ENCODE measurements around the gene TYK2.
"Not testable (repeated sequence)": the region's sequence is repeated elsewhere in the genome, so short reads cannot be mapped to it uniquely, and the experiment has no call there.

The TYK2 gene

GRCh38 chr19:10339977-10340376, 40.4 kb downstream of the TYK2 start:
- no peak for DNase-seq
- Histone ChIP-seq H3K27me3 (no peaks in the 10 kb centered on the region), H3K4me3 (no peak overlapping the region), H3K9me3 (no peaks in the 10 kb centered on the region), H3K27ac (no peak overlapping the region), H3K4me1 (peaks cover 0 to 10% (median 4%) of the 10 kb centered on the region in 4 donors), H3K36me3 (no peaks in the 10 kb centered on the region)
- TF ChIP-seq CTCF (IDR thresholded peaks at IDR 0.05): no peak
- intact Hi-C loops (cut with DNase I; ENCODE audit: low total_unique reads): no loop called here

DNA sequence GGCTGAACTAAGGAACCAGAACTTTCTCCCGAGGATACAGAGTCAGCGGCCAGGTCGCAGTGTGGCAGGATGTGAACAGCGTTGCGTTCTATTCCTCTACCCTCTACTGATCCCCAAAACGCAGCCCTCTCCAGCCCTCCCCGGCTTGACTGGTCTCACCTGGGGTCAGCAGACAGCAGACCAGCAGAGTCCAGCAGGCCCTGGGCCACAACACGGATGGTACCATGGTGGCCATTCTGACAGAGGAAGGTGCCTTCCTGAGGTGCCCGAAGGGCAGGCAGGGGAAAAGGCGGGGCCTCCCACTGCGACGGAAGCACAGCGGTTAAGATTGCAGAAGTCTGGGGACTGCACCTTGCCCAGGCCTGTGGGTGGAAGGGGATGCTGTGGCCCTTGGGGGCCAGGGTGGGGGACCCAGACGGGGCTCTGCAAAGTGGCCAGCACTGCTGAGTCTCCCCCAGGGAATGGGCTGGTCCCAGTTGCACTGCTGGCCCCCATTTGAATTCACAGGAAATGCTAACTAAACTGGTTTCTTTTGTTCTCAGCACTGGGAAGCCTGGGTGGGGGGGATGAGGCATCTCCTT, 40.9 kb downstream of the TYK2 start, which contains the start of gene ICAM3:
TSS of gene ICAM3 (minus strand) at position 245 of the 581 bp plus-strand sequence. CDS start at position 235, 10 bp downstream.
- H3K27ac ChIP-seq: no peak within 1 kb of the TSS
- no peaks in the 10 kb centered on the region for H3K9me3 ChIP-seq
- peaks cover 0 to 10% (median 6%) of the 10 kb centered on the region in 4 donors for H3K4me1 ChIP-seq
- no peak for TF ChIP-seq CTCF (IDR thresholded peaks at IDR 0.05)
- no peaks in the 10 kb centered on the region for H3K36me3 ChIP-seq
- intact Hi-C loops (cut with DNase I; ENCODE audit: low total_unique reads): no loop called here
- no peaks in the 10 kb centered on the region for H3K27me3 ChIP-seq
- no peak for DNase-seq
- H3K4me3 ChIP-seq: no peak within 1 kb of the TSS

- H3K4me3 ChIP-seq: no peak overlapping the region
- intact Hi-C loops (cut with DNase I; ENCODE audit: low total_unique reads): no loop called here
- no peaks in the 10 kb centered on the region for H3K36me3 ChIP-seq
- no peak for DNase-seq
- no peaks in the 10 kb centered on the region for H3K9me3 ChIP-seq
- no peaks in the 10 kb centered on the region for H3K27me3 ChIP-seq
- no peak for TF ChIP-seq CTCF (IDR thresholded peaks at IDR 0.05)
- H3K27ac ChIP-seq: no peak overlapping the region
- peaks cover 0 to 13% (median 10%) of the 10 kb centered on the region in 4 donors for H3K4me1 ChIP-seq
These were observed 41.4 kb downstream of the TYK2 start for GRCh38 chr19:10338940-10339339.

DNA sequence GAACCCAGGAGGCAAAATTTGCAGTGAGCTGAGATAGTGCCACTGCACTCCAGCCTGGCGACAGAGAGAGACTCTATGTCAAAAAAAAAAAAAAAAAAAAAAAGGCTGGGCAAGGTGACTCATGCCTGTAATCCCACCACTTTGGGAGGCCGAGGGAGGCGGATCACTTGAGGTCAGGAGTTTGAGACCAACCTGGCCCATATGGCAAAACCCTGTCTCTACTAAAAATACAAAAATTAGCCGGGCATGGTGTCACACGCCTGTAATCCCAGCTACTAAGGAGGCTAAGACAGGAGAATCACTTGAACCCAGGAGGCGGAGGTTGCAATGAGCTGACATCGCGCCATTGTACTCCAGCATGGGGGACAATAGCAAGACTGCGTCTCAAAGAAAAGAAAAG, 43.6 kb downstream of the TYK2 start:
- DNase-seq; H3K9me3 ChIP-seq; H3K4me3 ChIP-seq; H3K27ac ChIP-seq; H3K36me3 ChIP-seq; intact Hi-C loops (cut with DNase I; ENCODE audit: low total_unique reads); H3K27me3 ChIP-seq: not testable (repeated sequence)
- peaks cover 0 to 28% (median 24%) of the 10 kb centered on the region in 4 donors for H3K4me1 ChIP-seq

DNA sequence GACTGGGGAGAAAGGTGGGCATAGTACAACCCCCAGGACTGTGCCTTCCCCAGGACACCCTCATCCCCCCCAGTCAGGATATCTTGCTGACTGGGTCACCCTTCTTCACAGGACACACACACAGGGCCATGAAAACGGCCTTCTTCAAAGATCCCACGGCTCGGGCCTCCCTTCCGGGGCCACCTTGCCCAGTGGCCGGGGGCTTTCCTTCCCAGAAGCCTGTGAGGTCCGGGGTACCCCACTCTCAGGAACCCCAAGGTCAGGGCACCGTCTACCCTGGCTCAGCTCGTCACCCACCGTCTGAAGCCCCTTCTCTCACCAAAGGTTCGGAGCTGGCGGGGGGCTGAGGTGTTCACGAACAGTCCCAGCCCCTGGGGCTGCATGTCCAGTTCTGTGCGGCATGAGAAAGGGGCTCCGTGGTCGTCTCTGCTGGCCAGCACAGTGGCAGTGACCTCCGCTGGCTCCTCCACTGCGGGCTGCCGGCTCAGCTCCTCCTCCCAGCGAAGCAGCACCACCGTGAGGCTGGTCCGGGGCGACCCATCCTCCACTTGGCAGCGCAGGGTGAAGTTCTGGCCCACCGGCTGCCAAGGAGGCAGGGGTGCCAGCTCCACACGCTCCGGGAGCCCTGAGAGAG, 44.9 kb downstream of the TYK2 start:
- no peaks in the 10 kb centered on the region for H3K9me3 ChIP-seq
- no peak for DNase-seq
- no peak for TF ChIP-seq CTCF (IDR thresholded peaks at IDR 0.05)
- peaks cover 0 to 30% (median 25%) of the 10 kb centered on the region in 4 donors for H3K4me1 ChIP-seq
- intact Hi-C loops (cut with DNase I; ENCODE audit: low total_unique reads): no loop called here
- H3K27me3 ChIP-seq: no peaks in the 10 kb centered on the region
- H3K4me3 ChIP-seq: peak overlapping the region; percentile 65
- peaks cover 0 to 4% (median 0%) of the 10 kb centered on the region in 3 donors for H3K36me3 ChIP-seq
- peak overlapping the region; percentile 80 to 81 for H3K27ac ChIP-seq

DNA sequence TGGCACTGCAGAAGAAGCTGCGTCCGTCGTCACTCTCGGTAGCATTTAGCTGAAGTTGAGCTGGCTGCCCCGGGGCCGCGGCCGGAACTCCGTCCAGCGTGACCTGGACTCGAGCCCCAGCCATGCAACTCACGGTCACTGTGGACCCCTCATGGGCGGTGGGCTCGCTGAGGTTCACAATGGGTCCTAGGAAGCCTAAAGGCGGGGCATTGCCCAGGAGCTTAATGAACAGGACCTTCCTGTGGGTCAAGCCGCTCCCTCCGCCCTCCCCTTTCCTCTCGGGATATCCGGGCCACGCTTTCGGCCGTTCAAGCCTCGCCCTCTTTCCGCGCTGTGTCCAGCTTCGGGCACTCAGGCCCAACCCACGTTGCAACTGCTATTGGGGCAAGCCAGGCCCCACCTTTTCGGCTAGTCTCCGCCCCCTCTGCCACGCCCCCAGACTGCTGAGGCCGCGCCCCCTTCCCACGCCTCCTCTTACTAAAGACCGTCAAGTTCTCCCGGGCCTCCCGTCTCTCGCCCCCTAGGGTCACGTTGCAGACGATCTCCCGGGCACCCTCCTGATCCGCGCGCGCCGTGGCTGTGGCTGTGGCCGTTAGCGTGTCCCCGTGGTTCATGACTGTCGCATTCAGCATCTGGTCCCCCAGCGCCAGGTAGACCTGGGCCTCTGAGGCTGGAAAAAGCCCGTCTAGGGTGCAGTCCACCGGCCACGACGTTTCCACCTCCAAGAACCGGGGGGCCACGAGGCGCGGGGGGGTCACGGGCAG, 45.6 kb downstream of the TYK2 start:
- TF ChIP-seq CTCF (IDR thresholded peaks at IDR 0.05): no peak
- H3K27ac ChIP-seq: peak overlapping the region; percentile 80 to 81
- peaks cover 0 to 30% (median 25%) of the 10 kb centered on the region in 4 donors for H3K4me1 ChIP-seq
- DNase-seq: peak; percentile 96 to 98
- intact Hi-C loops (cut with DNase I; ENCODE audit: low total_unique reads): loop anchor here (5.0 kb wide), 1 partner anchor 48 kb away; the partner anchor contains the start of gene TYK2
- H3K27me3 ChIP-seq: no peaks in the 10 kb centered on the region
- peaks cover 0 to 11% (median 5%) of the 10 kb centered on the region in 3 donors for H3K36me3 ChIP-seq
- no peaks in the 10 kb centered on the region for H3K9me3 ChIP-seq
- peak overlapping the region; percentile 65 for H3K4me3 ChIP-seq

Measured in tibial artery (tissue), 4 donors.